ENCODE results near the gene EP400. TPM values are rescaled to one million over a fixed set of nuclear protein-coding genes. Genes with fewer than 3 reads are reported as not detected.

EP400 gene
- total RNA-seq, 6 donors from 2014 or later: 21.7 to 61.8 (median 40.4) TPM

DNA sequence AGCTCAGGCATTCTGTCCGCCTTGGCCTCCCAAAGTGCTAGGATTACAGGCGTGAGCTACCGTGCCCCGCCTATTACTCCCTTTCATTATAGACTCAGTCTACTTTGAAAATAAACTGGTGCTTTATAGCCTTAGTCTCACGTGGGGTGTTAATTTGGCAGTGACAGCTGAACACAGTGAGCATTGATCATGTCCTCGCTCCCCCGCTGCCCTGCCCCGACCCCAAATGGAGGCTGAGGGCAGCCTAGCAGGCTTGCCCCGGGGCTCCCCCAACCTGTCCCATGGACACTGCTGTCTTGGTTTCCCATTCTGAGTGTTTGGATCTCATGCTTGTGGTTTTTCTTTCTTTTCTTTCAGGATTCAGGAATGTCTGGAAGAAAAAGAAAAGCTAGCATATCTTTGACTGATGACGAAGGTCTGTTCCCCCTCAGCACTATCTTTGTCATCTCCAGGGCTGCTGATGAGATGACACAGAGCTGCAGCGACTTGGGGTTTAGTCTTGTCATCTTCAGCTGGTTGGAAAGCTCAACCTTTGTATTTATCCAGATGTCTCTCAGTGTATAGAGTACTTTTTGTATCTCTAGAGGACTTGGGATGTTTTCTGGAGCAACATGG, 42.2 kb downstream of the EP400 start:
- no peak for DNase-seq
- ATAC-seq (ENCODE audit: low FRiP score in 2 of 2): no peak
- no peak for TF ChIP-seq EP300 (IDR thresholded peaks at IDR 0.05)
- no peak for TF ChIP-seq POLR2AphosphoS5 (IDR thresholded peaks at IDR 0.05)
- TF ChIP-seq POLR2A (IDR thresholded peaks at IDR 0.05): no peak
- TF ChIP-seq CTCF (IDR thresholded peaks at IDR 0.05): no peak
- H3K9me3 ChIP-seq: no peaks in the 10 kb centered on the region
- H3K27ac ChIP-seq: no peak overlapping the region
- no peaks in the 10 kb centered on the region for H3K4me1 ChIP-seq
- WGBS, 2 donors: 93 to 96% methylated on average over 11 of the region's 11 CpGs
- peaks cover 45 to 99% (median 72%) of the 10 kb centered on the region in 4 donors for H3K36me3 ChIP-seq
- H3K4me3 ChIP-seq: no peak overlapping the region
- H3K27me3 ChIP-seq: no peaks in the 10 kb centered on the region

GRCh38 chr12:131994589-131994988, 44.8 kb downstream of the EP400 start:
- Histone ChIP-seq H3K9me3 (no peaks in the 10 kb centered on the region), H3K36me3 (peaks cover 36 to 86% (median 54%) of the 10 kb centered on the region in 4 donors), H3K4me3 (no peak overlapping the region), H3K27ac (no peak overlapping the region), H3K4me1 (no peaks in the 10 kb centered on the region), H3K27me3 (no peaks in the 10 kb centered on the region)
- ATAC-seq (ENCODE audit: low FRiP score in 2 of 2) (no peak), DNase-seq (no peak)
- WGBS, 2 donors: 77 to 82% methylated on average over 4 of the region's 4 CpGs
- TF ChIP-seq POLR2A (IDR thresholded peaks at IDR 0.05) (no peak), EP300 (IDR thresholded peaks at IDR 0.05) (no peak), POLR2AphosphoS5 (IDR thresholded peaks at IDR 0.05) (no peak), CTCF (IDR thresholded peaks at IDR 0.05) (no peak)

DNA sequence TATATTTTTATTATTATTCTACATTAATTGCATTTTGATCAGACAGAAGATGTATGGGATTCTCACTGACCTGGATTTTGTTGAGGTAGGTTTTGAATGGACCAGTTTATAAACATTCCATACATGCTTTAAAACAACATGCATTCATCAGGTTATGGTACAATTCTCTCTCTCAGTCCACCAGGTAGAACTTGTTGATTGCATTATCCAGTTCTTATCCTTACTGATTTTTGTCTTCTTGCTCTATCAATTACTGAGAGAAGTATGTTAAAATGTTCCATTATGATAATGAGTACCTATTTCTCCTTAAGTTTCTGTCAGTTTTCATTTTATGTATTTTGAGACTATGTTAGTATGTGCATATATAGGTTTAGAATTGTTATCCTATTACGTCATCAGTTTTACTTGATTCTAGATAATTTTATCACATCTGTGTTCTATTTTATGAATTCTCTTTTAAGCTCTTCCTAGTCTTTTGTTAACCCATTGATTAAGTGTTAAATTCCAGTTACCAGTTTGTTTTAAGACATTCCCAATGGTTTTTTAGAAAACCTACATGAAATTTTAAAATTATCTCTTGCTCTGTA, 50.6 kb downstream of the EP400 start:
- H3K27me3 ChIP-seq: no peaks in the 10 kb centered on the region
- H3K4me3 ChIP-seq: no peak overlapping the region
- ATAC-seq (ENCODE audit: low FRiP score in 2 of 2): no peak
- 93 to 94% methylated on average over 1 of the region's 1 CpG for WGBS, 2 donors
- H3K27ac ChIP-seq: no peak overlapping the region
- no peak for TF ChIP-seq CTCF (IDR thresholded peaks at IDR 0.05)
- TF ChIP-seq EP300 (IDR thresholded peaks at IDR 0.05): no peak
- TF ChIP-seq POLR2A (IDR thresholded peaks at IDR 0.05): no peak
- no peak for TF ChIP-seq POLR2AphosphoS5 (IDR thresholded peaks at IDR 0.05)
- no peak for DNase-seq
- no peaks in the 10 kb centered on the region for H3K9me3 ChIP-seq
- H3K36me3 ChIP-seq: peaks cover 0 to 48% (median 12%) of the 10 kb centered on the region in 4 donors
- no peaks in the 10 kb centered on the region for H3K4me1 ChIP-seq

DNA sequence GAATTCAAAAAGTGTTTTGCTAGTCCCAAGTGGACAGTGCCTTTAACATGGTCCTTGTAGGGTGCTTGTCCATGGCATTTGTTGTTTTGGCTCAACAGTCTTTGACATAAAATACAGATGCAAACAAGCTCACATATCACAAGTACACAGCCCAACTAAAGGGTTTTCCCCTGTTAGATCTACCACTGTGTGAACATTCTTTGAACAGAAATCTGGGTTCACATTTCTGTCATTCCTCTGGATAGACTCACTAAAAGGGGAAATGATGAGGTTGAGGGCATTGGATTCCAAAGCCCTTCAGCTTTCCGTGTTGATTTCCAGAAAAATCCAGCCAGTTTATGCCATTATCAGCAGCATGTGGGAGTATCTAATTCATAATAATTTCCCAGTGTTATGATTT, 54.1 kb downstream of the EP400 start:
- ATAC-seq (ENCODE audit: low FRiP score in 2 of 2): no peak
- no peak for TF ChIP-seq EP300 (IDR thresholded peaks at IDR 0.05)
- no peak for TF ChIP-seq POLR2A (IDR thresholded peaks at IDR 0.05)
- no peak for TF ChIP-seq POLR2AphosphoS5 (IDR thresholded peaks at IDR 0.05)
- TF ChIP-seq CTCF (IDR thresholded peaks at IDR 0.05): no peak
- no peaks in the 10 kb centered on the region for H3K9me3 ChIP-seq
- H3K4me3 ChIP-seq: no peak overlapping the region
- no peaks in the 10 kb centered on the region for H3K27me3 ChIP-seq
- DNase-seq: no peak
- H3K36me3 ChIP-seq: peaks cover 14 to 60% (median 38%) of the 10 kb centered on the region in 4 donors
- 70% methylated on average over 1 of the region's 1 CpG for WGBS, 2 donors
- no peak overlapping the region for H3K27ac ChIP-seq
- H3K4me1 ChIP-seq: no peaks in the 10 kb centered on the region

- Histone ChIP-seq H3K27me3 (no peaks in the 10 kb centered on the region), H3K4me1 (no peaks in the 10 kb centered on the region), H3K4me3 (no peak overlapping the region), H3K9me3 (no peaks in the 10 kb centered on the region), H3K36me3 (peaks cover 14 to 59% (median 43%) of the 10 kb centered on the region in 4 donors), H3K27ac (no peak overlapping the region)
- 96 to 97% methylated on average over 10 of the region's 10 CpGs for WGBS, 2 donors
- no peak for ATAC-seq (ENCODE audit: low FRiP score in 2 of 2)
- TF ChIP-seq EP300 (IDR thresholded peaks at IDR 0.05) (no peak), POLR2AphosphoS5 (IDR thresholded peaks at IDR 0.05) (no peak), POLR2A (IDR thresholded peaks at IDR 0.05) (no peak), CTCF (IDR thresholded peaks at IDR 0.05) (no peak)
- no peak for DNase-seq
Observed at GRCh38 chr12:132004946-132005345, 55.2 kb downstream of the EP400 start.

Data from upper lobe of left lung (tissue), 6 donors.